NCI-H1105 treated with DMSO at 0.1 percent for 48 hours (cell line): ENCODE measurements around the gene FCHO1.
"Not testable (repeated sequence)": the region's sequence is repeated elsewhere in the genome, so short reads cannot be mapped to it uniquely, and the experiment has no call there.

ENCODE experiments used
- DNase-seq: peaks from one replicate; lab custom pipeline; 2025; lab: John Stamatoyannopoulos, UW

Gene FCHO1

DNA sequence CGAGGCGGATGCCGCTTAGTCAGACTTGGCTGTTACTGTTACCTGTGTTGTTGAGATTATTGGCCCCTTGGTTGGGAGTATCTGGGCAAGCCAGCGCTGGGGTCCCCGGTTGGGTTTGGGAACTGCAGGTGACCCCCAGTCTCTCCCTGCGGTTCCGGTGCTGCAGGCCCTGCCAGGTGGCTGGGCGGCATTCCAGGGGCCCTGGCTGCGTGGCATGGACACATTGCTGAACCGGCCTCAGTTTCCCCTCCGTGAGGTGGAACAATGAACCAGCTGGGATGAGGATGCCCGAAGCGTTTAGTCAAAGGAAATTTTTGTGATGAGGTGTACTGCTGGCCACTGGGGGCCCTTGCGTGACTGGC, 44.2 kb downstream of the FCHO1 start:
- no peak for DNase-seq

DNA sequence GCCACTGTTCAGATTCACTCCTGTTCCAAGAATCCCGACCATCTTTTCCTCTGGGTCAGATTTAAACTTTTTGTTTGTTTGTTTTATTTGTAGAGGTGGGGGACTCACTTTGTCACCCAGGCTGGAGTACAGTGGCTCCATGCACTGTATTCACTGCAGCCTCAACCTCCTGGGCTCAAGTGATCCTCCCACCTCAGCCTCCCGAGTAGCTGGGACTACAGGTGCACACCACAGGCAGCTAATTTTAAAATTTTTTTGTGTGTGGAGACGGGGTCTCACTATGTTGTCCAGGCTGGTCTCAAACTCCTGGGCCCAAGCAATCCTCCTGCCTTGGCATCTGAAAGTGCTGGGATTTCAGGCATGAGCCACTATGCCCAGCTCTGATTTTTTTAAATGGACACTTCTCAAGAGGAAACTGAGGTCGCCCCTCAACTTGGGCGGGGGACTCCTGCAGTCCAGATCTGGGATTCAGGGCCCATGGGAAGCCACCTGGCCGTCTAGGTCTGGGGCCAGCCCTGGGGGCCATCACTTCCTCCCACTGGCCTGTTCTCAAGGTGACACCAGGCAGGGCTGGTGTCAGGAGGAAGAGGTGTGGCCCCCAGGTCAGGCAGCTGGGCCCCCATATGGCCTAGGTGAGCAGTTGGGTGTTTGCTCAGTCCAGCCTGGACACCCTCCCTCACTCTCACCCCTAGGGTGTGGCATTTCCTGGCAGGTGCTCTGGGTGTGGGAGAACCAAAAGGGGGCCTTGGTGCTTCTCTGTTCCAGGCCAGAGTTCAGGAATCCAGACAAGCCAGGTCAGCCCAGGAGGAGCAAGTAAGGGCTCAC, 44.9 kb downstream of the FCHO1 start:
- DNase-seq: no peak

DNA sequence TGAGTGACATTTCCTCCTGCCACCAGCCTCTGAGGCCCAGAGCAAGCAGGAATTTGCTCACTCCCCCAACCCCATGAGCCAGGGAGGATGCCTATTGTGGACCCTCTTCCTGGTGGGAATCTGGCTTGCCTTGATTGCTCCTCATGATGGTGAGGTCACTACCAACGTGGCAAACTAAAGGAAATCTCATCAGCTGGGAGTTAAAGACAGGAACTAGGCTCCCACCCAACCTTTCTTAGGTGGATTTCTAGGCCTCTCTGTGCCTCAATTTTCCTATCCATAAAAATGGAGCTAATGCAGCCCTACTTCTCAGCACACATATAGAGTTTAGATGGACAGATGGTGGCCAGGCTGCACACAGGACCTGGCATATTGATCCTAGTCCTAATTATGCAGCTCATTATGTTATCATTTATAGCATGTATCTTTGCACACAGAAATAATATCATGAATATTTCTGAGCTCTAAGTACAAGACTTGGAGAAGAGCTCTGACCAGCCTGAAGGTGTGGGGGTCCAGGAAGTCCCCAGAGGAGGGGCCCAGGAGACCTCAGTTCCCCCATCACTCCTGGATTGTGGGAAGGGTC, 45.7 kb downstream of the FCHO1 start:
- no peak for DNase-seq

DNA sequence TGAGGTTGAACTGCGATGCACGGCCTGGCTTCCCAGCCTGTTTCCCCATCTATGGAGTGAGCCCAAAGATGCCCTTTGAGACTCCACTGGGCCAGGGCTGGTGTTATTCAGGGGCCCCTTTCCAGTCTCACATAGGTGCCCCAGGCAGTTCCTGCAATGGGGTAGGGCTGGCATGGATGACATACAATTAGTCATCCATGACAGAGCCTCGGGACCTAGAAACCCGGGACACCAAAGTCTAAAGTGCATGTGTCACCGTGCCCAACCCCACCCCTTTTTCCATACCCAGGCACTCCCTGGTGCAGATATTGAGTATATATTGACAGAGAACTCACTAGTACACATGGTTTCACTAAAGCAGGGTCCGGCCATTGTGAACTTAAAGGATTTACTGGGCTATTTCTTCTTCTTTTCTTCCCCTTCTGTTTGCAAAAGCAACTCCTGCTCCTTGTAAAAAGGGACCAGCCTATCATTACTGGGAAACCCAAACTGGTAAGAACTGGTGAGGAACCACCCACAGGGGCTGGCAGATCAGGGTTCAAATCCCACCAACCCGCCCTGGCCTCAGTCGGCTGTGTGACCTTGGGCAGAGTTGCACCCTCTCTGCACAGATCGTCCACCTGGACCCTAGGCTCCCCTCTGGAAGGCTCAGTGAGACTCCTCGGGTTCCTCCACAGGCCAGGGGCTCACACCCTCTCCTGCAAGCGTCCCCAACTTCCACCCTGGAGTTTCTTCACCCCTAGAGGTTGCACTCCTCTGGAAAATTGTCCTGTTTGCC, 46.3 kb downstream of the FCHO1 start:
- DNase-seq: no peak

DNA sequence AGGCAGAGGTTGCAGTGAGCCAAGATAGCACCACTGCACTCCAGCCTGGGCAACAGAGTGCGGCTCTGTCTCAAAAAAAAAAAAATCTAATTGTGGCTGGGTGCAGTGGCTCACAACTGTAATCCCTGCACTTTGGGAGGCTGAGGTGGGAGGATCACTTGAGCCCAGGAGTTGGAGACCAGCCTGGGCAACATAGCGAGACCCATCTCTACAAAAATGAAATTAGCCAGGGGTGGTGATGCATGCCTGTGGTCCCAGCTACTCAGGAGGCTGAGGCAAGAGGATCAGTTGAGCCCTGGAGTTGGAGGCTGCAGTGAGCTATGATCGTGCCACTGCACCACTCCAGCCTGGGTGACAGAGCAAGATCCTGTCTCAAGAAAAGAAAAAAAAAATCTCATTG, 47.3 kb downstream of the FCHO1 start:
- DNase-seq: not testable (repeated sequence)

DNA sequence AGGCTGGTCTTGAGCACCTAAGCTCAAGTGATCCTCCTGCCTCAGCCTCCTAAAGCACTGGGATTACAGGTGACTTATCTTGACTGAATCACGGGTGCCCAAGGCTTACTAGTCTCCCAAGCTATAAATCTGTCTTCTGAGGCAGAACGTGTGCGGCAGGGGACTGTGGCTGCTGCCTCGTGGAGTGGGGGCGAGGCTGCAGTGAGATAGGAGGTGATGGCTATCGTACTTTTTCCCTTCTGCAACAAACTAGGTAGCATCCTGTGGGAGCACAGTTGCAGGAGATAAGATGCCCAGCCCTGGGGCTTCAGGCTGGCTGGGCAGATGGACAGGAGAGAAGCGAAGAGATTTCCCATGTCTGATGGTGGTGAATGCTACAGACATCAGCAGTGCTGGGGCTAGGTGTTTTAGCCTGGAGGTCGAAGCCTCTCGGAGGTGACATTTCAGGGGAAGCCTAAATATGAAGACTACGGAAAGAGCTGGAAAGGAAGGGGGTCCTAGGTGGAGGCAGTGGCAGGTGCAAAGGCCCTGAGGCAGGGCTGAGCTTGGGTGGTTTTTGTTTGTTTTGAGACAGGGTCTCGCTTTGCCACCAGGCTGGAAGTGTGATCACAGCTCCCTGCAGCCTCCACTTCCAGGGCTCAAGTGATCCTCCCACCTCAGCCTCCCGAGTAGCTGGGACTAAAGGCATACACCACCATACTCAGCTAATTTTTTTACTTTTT, 51.0 kb downstream of the FCHO1 start:
- no peak for DNase-seq

DNA sequence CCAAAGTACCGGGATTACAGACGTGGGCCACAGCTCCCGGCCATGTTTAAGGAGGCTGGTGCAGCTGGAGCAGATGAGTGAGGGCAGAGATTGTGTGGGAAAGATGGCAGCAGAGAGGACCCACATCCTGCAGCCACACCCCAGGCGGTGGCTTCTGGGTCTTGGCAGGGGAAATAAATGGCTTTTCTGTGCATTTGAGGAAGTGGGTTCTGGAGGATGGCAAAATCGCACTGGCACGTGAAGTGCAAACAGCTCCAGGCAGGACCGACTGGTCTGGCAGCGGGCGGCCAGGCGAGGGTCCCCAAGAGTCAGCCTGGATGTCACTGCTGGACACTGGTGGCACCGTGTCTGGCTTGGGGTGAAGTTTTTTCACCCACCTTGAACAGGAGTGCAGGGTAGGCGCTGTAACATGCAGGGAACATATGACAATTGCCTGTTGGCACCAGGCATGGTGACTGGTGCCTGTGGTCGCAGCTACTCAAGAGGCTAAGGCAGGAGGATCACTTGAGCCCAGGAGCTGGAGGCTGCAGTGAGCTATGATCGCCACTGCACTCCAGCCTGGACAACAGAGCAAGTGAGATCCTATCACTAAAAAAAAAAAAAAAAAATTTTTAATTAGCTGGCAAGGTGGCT, 52.1 kb downstream of the FCHO1 start:
- no peak for DNase-seq

DNA sequence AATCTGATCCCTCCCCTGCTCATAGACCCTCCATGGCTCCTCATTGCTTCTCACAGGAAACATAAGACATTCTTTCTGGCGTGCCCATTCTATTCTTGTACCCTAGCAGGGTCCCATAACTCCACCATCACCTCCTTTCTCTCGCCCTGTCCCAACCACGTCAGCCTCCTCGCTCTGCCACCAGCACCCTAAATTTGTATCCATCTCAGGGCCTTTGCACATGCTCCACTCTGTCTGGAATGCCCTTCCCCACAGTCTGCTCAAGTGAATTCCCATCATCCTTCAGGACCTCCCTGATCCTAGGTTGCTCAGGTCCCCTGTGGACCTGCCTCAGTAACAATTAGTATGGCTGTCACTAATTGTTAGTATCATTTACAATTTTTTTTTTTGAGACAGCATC, 54.1 kb downstream of the FCHO1 start:
- DNase-seq: no peak

DNA sequence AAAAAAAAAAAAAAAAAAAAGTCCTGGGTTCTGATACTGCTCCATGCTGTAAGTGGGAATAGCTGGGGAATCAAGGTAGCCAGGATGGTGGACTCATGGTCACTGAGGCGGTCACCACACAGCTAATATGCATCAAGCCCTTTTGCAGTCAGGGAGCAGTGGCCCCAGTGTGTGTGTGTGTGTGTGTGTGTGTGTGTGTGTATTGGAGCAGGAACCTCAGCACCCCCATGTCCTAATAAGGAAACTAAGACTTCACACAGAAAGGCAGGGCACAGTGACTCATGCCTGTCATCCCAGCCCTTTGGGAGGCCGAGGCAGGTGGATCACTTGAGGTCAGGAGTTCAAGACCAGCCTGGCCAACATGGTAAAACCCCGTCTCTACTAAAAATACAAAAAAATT, 55.7 kb downstream of the FCHO1 start:
- no peak for DNase-seq

DNA sequence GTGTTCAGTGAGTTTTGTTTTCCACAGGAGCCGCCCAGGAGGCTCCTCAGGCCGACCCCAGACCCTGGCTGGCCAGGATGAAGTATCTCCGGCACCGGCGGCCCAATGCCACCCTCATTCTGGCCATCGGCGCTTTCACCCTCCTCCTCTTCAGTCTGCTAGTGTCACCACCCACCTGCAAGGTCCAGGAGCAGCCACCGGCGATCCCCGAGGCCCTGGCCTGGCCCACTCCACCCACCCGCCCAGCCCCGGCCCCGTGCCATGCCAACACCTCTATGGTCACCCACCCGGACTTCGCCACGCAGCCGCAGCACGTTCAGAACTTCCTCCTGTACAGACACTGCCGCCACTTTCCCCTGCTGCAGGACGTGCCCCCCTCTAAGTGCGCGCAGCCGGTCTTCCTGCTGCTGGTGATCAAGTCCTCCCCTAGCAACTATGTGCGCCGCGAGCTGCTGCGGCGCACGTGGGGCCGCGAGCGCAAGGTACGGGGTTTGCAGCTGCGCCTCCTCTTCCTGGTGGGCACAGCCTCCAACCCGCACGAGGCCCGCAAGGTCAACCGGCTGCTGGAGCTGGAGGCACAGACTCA, 56.5 kb downstream of the FCHO1 start:
- DNase-seq: no peak

DNA sequence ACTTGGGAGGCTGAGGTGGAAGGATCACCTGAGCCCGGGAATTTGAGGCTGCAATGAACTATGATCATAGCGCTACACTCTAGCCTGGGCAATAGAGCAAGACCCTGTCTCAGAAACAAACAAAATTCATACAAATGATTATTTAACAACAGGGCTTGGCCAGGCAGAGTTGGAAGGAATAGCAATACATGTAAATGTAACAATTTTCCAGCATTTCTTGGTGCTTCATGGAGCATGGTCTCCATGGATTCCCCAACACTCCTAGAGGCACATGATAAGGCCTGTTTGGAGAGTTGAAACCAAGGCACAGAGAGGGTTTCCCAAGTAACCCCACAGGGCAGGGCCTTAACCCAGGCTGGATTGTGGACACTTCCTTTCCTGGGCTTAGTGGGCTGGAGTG, 59.8 kb downstream of the FCHO1 start:
- DNase-seq: no peak

DNA sequence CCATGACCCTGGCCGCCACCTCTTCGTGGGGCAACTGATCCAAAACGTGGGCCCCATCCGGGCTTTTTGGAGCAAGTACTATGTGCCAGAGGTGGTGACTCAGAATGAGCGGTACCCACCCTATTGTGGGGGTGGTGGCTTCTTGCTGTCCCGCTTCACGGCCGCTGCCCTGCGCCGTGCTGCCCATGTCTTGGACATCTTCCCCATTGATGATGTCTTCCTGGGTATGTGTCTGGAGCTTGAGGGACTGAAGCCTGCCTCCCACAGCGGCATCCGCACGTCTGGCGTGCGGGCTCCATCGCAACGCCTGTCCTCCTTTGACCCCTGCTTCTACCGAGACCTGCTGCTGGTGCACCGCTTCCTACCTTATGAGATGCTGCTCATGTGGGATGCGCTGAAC, 60.4 kb downstream of the FCHO1 start:
- no peak for DNase-seq

DNA sequence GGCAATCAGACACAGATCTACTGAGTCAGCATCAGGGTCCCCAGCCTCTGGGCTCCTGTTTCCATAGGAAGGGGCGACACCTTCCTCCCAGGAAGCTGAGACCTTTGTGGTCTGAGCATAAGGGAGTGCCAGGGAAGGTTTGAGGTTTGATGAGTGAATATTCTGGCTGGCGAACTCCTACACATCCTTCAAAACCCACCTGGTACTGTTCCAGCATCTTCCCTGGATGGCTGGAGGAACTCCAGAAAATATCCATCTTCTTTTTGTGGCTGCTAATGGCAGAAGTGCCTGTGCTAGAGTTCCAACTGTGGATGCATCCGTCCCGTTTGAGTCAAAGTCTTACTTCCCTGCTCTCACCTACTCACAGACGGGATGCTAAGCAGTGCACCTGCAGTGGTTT, 60.8 kb downstream of the FCHO1 start:
- DNase-seq: no peak

DNA sequence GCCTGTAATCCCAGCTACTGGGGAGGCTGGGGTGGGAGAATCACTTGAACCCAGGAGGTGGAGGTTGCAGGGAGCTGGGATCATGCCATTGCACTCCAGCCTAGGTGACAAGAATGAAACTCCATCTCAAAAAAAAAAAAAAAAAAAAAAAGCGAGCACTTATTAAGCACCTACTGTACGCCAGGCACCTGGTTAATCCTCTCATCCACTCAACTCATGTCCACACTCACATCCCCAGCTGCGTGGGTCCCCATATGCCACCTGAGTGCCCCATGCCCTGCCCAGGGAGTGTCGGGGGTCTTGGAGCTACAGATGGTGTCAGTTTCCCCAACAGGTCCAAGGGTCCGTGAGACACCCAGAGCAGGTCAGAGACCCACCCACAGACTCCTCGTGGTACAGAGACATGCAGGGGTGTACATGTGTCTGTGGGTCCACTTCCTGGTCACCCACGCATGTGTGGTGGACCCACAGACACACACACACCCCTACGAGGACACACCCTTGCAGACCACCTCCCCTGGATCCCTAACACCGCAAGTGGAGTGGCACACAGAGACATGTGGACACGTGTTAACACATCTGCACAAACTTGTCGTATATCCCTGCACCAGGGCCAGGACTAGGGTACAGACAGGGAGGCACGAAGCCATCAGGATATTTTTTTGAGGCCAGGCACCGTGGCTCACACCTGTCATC, 66.5 kb downstream of the FCHO1 start:
- no peak for DNase-seq

DNA sequence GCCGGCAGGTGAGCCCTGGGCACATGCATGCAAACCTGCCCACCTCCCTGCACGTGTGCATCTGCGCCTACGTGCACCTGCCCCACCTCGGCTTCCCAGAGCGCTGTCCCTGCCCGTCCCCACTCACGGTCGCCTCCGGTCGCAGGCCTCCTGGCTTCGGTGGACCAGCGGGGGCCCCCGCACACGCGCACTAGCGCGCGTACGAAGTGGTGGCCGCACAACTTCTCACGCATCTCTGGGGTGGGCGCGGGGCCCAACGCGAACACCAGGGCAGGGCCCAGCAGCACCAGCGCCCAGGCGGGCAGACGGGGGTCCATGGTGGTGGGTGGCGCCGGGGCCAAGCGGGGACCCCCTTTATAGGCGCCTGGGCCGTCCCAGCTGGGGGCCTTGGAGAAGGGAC, 69.9 kb downstream of the FCHO1 start, which contains the start of gene INSL3:
TSS of gene INSL3 (minus strand) at position 330 of the 400 bp plus-strand sequence. CDS start at position 317, 13 bp downstream.
- no peak for DNase-seq

DNA sequence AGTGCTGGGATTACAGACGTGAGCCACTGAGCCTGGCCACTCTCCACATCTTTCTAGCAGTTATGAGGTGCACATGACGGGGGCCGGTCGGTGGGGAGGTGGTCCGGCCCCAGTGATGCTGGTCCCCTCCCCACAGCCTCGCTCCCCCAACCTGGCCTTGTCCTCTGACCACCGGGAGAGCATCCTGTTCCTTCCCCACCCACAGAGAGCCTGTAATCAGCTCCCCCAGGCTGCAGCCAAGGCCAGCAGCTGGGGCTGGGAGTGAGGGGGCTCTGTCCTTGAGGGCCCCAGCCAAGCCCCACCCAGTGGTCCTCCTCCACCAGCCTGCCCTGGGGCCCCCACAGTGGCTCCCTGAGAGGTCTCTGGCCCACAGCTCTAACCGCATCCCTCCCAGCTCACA, 73.1 kb downstream of the FCHO1 start:
- no peak for DNase-seq

DNA sequence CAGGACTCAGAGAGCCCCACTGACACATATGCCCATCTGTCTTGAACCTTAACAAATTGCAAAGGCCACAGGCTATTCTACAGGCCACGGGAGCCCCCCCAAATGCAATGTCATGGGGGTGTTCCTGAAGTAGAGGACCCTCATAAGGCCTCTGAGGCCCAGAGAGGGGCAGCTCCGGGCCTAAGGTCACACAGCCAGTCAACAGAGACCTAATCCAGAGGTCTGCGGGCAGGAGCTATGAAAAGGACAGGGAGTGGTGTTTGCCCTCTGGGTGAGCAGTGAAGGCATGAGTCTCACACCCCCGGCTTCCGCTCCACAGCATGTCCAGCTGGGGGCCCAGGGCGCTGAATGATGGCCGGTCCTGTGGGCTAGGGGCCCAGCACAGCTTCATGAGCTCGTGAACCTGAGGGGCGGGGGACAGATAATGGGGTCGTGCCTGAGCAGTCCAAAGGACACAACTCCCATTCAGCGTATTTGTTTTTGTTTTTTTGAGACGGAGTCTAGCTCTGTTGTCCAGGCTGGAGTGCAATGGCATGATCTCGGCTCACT, 75.3 kb downstream of the FCHO1 start:
- DNase-seq: no peak

DNA sequence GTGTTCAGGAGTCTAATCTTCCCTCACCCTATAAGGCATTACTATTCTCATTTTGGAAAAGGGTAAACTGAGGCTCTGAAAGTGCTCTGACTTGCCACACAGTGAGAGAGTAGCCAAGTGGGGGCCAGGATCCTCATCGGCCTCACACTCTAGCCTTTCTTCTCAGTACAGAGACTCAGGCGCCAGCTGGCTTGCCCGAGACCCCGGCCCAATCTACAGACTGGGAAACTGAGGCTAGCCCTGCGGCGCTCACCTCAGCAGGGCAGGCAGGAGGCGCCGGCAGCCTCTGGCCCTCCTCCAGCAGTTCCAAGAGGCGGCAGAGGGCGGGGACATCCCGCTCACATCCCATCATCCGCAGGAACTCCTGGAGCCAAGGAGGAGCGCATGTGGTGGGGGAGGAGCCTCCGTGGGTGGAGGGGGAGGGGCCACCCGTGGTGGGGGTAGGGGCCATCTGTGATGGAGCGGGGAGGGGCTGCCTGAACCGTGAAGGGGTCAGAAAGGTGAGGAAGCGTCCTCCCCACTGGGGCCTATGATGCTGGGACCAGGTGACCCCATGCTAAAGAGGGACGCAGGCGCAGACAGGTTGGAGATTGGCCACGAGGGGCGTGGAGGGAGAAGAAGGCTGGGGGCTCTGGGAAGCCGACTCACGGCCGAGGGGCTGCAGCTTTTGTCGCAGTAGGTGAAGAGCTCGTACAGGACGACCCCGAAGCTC, 78.7 kb downstream of the FCHO1 start:
- peak; percentile 60 for DNase-seq

DNA sequence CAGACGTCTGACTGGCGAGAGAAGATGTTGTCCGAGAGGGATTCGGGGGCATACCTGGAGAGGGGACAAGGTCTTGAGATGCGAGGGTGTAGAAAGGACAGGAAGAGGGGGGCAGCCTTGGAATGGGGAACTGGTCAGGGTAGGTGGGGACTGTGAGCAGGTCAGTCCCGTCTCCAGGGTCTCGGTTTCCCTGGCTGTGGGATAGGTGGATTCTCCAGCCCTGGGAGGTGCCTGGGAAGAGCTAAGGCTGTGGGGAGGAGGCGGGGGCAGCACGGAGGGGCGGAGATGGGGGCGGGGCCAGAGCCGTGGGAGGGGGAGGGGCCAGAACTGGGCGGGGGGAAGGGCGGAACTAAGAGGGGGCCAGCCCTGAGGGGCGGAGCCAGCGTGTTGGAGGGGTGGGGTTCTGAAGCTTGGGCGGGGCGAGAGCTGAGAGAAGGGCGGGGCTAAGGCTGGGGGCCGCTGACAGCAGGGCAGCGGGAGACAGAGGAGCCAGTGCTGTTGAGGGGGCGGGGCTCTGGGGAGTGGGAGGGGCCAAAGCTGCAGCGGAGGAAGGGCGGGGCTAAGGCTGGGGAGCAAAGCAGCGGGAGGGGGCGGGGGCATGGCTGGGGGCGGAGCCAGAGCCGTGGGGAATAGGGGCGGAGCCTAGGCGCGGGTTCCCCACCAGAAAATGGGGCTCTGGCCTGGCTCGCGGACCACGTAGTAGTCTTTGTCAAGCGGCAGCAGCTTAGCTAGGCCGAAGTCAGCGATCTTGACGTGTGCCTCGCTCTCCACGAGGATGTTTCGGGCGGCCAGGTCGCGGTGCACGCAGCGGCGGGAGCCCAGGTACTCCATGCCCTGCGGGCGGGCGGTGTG, 79.5 kb downstream of the FCHO1 start:
- peak; percentile 82 for DNase-seq
